Coronary artery (tissue), 2 donors: ENCODE measurements around the gene PLCH1.

Experiments
- DNase-seq: peaks from one replicate; pipeline ENCODE4 v3.0.0-alpha.2; 2017; ENCODE audit warnings: low spot score
- H3K27ac ChIP-seq, 2 donors: fragments of 200-600 bp; sonication (generic); one replicate each; pipeline ENCODE4 v1.5.1; 2016 to 2019
- H3K4me3 ChIP-seq: fragments of 200-600 bp; sonication (generic); 2 replicates; pipeline ENCODE4 v1.5.1; 2016; ENCODE audit warnings: mild to moderate bottlenecking, moderate library complexity
- TF ChIP-seq, protein P1 (sequence below): fragments of 200-600 bp; sonication (generic); IDR thresholded peaks from one replicate; pipeline ENCODE4 v1.5.1; 2019; ENCODE audit warnings: antibody characterized with exemption

The PLCH1 gene

DNA sequence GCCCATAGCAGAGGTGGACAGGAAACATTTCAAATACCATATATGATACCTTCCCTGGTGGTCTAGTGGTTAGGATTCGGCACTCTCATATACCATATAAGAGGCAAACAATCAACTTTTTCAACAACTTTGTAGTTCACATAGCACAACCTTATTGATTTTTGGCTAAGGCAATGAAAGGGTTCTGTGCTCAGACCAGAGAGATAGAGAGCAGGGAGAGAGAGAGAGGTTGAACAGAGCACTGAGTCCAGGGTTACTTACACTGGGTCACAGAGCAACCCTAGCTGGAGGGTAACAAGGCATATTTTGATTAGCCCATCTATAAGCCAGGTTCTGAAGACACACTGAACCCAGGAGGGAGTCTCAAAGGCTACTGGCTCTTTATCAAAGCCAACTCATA lies 83.8 kb downstream of the PLCH1 start:
- Histone ChIP-seq H3K27ac (no peak overlapping the region), H3K4me3 (no peak overlapping the region)
- TF ChIP-seq, protein P1, sequence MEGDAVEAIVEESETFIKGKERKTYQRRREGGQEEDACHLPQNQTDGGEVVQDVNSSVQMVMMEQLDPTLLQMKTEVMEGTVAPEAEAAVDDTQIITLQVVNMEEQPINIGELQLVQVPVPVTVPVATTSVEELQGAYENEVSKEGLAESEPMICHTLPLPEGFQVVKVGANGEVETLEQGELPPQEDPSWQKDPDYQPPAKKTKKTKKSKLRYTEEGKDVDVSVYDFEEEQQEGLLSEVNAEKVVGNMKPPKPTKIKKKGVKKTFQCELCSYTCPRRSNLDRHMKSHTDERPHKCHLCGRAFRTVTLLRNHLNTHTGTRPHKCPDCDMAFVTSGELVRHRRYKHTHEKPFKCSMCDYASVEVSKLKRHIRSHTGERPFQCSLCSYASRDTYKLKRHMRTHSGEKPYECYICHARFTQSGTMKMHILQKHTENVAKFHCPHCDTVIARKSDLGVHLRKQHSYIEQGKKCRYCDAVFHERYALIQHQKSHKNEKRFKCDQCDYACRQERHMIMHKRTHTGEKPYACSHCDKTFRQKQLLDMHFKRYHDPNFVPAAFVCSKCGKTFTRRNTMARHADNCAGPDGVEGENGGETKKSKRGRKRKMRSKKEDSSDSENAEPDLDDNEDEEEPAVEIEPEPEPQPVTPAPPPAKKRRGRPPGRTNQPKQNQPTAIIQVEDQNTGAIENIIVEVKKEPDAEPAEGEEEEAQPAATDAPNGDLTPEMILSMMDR, result no peak
- no peak for DNase-seq

DNA sequence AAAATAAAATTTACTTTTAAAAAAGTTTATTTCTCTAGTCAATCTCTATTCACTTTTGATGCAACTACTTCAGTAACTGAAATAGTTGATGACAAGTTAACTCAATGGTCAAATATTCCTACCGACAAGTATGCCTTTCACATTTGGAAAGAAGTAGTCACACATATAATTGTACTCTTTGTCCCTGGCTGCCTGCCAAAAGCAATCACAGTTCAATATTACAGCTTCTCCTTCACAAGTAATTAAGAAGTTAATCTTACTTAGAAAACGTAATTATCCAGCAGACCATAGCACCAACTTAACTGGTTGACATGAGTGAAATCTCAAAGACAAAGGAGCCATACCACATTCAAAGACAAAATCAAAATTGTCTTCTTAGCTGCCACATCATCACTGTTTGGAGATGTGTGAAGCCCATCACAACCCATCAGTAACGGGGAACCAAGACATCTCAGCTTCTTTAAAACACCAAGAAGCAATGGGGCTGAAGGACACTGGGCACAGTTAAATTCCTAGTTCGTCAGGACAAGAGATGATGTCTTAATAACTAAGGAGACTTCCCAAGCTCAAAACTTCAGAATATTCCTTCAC lies 86.1 kb downstream of the PLCH1 start:
- Histone ChIP-seq H3K4me3 (no peak overlapping the region), H3K27ac (no peak overlapping the region)
- TF ChIP-seq, protein P1, result no peak
- DNase-seq, result no peak

DNA sequence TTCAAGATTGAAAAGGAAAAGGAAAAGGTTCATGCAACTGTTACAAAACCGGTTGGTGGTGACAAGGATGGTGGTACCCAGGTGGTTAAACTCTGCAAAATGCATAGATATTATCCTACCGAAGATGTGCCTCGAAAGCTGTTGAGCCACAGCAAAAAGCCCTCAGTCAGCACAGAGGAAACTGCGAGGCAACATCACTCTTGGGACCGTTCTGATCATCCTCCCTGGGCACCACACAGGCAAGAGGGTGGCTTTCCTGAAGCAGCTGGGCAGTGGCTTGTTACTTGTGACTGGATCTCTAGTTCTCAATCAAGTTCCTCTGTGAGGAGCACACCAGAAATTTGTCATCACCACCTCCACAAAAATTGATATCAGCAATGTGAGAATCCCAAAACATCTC lies 86.9 kb downstream of the PLCH1 start:
- Histone ChIP-seq H3K27ac (no peak overlapping the region), H3K4me3 (no peak overlapping the region)
- TF ChIP-seq, protein P1, result no peak
- no peak for DNase-seq

DNA sequence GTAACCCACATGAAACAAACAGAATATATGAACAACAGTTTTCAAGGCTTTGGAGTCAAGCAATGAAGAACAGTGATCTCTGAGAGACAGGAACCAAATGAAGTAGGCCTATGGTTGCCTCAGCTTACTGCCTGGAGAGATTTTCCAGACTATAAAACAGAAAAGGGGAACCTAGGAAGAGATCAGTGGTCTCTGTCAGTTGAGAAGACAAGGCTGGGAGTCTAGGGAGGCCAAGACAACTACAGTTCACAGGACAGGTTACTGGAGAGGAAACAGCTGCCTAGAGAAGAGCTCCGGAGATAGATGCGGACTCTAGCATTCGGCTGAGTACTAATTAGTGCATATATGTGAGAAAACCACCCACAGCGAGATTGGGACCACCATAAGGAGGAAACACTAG lies 87.7 kb downstream of the PLCH1 start:
- Histone ChIP-seq H3K4me3 (no peak overlapping the region), H3K27ac (no peak overlapping the region)
- TF ChIP-seq, protein P1, result no peak
- no peak for DNase-seq

DNA sequence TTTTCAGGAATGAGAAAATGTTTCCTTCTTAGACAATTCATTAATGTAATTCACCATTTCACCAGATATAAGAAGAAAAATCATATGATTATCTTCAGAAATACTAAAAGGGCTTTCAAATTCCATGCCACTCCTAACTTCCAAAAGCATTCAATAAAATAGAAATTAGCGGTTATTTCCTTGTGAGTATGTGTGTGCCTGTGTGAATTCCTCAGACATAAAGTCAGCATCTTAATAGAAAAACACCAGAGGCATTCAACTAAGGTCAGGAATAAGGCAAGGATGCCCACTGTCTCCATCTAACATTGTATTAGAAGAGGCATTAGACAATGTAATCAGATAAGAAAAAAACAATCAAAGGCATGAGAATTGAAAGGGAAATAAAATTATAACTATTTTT lies 88.4 kb downstream of the PLCH1 start:
- DNase-seq, result no peak
- Histone ChIP-seq H3K27ac (no peak overlapping the region), H3K4me3 (no peak overlapping the region)
- TF ChIP-seq, protein P1, result no peak

DNA sequence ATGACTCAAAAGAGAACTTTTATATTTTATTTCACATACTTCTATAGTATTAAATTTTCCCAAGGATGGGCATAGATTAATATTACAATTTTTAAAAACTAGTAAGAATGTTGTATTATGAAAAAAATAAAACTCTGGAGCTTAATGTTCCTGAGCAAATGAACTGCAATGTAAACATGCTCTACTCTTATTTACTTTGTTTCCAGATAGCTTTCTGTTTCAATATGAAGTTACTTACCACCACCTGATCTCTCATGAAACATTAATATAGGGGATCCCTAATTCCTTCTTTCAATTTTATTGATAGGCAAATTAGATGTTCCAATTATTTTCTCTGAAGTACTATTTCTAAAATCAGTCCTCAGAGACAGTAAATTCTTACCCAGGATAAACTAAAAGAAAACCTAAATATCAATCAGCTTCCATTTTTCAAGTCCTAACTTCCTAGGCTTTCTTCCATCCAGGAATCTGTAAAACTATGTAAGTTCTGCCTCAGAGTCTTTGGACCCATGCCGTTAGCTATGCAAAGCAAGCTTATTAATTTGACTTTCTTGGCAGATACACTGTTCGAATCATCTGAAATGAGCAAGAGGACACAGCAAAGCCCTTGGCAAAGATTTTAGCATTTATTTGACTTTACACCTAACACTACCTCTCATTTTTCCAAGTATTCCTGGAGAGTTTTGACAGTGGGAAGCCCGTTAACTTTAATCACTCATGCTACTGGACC lies 93.2 kb downstream of the PLCH1 start:
- DNase-seq, result no peak
- TF ChIP-seq, protein P1, result no peak
- no peak overlapping the region for H3K27ac ChIP-seq
- H3K4me3 ChIP-seq, result no peak overlapping the region

DNA sequence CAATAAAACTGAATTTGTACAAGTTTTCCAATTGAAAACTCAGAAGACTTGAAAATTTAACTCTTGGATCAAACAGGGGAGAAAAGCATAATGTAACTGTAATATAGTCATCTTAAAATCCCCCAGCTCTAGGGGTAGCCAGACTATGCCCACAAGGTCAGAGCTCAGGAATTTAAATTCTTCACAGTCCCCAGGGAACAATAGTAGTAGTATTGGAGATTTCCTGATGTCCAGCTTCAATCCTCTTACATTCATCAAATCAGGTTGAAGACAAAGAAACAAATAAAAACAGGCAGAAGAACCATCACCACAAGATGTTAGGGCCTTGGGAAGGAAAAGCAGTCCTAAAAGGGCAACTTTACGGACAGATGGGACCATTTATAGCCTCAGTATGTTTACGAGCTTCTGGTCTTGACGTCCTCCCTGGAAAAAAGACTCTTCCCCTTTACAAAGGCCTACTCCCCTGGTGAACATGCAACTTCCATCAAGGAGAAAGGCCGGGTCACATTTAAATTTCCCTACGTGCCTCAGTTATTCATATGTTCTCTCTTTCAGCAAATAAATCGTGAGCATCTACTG lies 96.8 kb downstream of the PLCH1 start:
- H3K27ac ChIP-seq, result no peak overlapping the region
- TF ChIP-seq, protein P1, result no peak
- DNase-seq, result no peak
- H3K4me3 ChIP-seq, result no peak overlapping the region
